Activated CD4-positive, alpha-beta T cell treated with anti-CD3 and anti-CD28 coated beads, Interleukin-2, amount 50 U/mL, for 48 hours (primary cell): ENCODE measurements around the gene NKX6-2.
"Not testable (repeated sequence)": the region's sequence is repeated elsewhere in the genome, so short reads cannot be mapped to it uniquely, and the experiment has no call there.

Experiments
- DNase-seq, 2 experiments: peaks; one replicate each; pipeline ENCODE4 v3.0.0-alpha.2; 2020

The NKX6-2 gene

DNA sequence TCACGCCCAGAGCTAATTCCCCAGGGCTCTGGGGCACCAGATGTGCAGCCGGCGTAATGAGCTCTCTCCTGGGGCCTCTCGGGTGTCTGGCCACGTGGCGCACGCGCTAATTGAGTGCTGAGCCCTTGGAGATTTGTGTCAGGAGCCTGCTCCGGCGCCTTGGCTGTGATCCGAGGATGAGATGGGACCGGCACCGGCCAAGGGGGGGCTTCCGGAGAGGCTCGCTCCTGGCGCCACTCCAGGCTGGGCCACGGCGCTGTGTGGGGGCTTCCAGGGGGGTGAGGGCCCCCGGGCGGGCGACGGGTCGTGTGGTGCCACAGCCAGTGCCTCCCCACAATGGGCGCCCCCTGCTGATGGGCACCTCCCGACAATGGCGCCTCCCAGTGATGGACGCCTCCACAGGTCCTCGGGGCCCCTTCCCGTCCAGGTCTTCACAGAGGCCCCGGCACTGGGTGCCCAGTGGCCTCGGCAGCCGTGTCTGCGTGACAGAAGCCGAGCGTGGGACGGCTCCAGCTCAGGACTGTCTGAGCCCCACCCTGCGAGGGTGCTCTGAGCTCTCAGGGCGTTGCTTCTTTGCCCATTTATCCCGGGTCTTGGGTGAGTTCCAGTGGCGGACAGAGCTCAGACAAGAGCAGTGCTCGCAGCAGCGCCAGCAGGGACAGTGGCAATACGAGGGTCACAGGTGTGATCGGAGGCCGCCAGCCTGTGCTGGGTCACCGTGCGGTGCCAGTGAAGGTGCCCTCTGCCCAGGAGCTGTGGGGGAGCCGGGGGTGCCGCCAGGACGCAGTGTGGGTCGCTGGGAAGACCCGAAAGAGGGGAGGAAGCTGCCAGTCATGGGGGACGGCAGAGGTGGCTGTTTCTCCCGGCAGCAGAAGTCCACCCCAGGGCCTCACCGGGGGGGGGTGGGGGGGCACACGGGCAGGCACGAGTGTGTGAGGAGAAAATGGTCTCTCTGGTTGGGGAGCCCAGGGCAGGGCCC lies 8.2 kb upstream of the NKX6-2 start:
- no peak for DNase-seq

GRCh38 chr10:132793213-132793612 lies 7.3 kb upstream of the NKX6-2 start:
- DNase-seq = no peak

GRCh38 chr10:132792796-132793195 lies 6.8 kb upstream of the NKX6-2 start:
- DNase-seq = no peak

GRCh38 chr10:132792099-132792498 lies 6.2 kb upstream of the NKX6-2 start:
- not testable (repeated sequence) for DNase-seq

- no peak for DNase-seq
Measured at GRCh38 chr10:132790934-132791829, 5.2 kb upstream of the NKX6-2 start.

DNA sequence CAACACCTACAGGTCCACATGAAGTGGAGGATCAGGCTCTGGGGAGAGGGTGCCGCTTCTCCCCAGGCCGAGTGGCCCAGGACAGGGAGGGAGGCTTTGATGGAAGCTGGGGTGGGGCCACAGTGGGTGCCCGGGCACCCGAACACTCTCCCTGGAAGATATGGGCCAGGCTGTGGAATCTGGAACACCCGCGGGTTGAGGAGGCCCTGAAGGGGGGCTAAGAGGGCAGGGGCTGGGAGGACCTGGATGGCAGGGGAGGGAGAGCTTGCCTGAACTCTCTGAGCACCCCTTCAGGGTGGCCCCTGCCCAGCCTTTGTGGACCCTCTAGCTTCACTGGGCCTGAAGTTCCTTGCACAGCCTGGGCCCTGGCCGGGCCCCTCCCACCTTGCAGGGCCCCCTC lies 4.5 kb upstream of the NKX6-2 start:
- DNase-seq = no peak

GRCh38 chr10:132789659-132790148 lies 3.8 kb upstream of the NKX6-2 start:
- no peak for DNase-seq

GRCh38 chr10:132788831-132789219 lies 2.9 kb upstream of the NKX6-2 start:
- DNase-seq = no peak

- DNase-seq = no peak
Measured at GRCh38 chr10:132788180-132788830, 2.4 kb upstream of the NKX6-2 start.

DNA sequence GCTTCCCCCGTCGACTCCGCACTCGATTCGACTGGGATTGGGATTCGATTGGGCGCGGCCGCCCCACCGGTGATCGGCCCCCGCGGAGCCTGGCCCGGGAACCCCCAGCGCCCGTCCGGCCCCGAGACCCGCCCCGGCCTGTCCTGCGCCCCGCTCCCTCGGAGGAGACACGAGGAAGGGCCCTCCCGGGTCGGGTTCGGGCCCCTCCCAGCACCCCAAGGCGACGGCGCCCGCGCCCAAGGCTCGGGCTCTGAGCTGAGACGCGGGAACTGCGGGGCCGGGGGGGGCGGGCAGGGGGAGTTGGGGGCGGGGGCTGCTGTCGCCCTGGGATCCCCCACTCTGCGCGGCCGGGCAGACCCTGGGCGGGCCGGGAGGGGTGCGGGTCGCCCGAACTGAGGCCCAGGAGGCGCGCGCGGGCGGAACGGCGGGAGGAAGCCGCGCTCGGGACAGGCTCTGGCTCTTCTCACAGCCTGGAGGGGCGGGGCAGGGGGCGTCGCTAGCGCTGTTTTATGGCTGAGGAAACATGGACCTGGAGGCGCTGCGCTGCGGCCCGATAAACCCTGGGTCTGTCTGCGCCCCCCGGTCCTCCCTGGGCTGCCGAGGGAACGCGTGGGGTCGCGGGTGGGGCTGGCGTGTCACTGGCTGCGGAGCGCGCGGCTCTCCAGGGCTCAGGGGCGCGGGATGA lies 1.7 kb upstream of the NKX6-2 start:
- peak in 1 of 2 experiments; percentile 30 for DNase-seq

- DNase-seq = no peak
Measured at GRCh38 chr10:132786884-132787494, 1.0 kb upstream of the NKX6-2 start.

DNA sequence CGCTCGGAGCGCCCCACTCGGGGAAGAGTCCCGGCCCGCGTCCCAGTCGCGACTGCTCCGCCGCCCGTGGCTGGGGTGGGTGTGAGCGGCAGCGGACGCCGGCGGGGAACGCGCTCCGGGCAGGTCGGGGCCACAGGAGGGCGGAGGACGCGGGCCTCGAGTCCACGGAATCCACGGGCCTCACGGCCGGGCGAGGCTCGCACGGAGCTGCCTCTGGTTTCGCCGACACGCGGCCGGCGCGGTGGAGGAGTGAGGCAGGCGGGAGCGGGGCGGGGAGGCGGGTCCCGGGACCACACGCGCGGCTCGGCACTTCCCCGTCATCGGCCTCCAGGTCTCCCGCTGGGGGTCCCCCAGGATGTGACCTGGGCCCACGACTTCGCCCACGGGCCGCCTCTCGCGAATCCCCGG lies 533 bp upstream of the NKX6-2 start:
- no peak for DNase-seq

DNA sequence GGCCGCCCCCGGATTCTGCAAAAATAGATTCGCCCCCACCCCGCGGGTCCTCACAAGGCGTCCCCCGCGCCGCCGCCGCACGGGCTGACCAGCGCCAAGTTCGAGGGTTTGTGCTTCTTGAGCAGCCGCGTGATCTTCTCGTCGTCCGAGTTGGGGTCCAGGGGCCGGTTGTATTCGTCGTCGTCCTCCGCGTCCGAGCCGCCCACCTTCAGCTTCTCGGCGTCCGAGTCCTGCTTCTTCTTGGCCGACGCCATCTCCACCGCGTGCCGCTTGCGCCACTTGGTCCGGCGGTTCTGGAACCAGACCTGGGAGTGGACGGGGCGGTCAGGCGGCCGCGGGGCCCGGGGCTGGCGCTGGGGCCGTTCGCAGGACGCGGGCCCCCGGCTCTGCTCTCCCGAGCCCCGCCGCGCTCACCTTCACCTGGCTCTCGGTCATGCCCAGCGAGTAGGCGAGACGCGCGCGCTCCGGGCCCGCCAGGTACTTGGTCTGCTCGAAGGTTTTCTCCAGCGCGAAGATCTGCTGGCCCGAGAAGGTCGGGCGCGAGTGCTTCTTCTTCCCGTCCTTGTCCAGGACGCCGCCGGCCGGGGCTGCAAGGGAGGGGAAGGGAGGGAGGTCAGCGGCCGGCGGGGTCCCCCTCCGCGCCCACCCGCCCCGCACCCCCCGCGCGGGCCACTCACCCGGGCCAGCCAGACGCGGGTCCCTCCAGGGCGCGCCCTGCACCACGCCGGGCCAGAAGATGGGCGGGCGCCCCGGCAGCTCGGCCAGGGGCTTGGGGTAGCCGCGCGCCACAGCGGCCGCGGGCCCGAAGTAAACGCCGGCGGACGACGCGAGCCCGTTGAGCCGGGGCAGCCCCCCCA lies 853 bp downstream of the NKX6-2 start:
- no peak for DNase-seq

GRCh38 chr10:132783940-132784865 lies 1.7 kb downstream of the NKX6-2 start:
- no peak for DNase-seq

DNA sequence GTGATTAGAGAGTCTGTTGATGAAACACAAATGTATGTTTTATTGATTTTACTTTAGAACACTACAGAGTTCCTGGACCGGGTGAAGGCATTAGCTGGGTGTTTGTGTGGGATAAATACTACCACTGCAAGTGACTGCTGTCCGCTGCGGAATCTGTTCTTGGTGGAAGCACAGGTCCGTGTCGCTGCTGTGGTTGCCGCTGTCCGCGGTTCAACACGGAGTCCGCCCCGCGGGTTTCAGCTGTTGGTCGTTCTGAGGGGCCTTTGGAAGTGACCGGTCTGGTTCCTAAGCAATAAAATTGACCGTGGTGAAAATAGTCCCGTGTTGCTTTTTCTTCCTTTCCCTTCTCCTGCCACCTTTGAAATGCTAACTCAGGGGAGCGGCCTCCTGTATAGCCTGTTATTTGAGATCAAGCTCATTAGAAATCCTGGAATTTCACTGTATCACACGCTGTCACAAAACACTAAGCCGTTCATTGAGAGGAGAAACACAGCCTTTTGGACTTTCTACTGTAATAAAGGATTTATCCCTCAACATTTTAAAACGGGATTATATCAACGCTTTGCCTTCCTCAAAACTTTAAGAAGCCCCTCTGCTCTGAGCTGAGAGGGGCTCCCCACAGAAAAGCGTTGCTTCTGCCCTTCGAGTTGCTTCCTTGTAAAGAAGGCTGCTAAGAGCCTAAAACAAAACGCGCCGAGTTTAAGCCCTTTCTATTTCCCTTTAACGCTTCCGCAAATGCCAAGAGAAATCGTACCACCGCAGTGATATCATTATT lies 2.6 kb downstream of the NKX6-2 start:
- no peak for DNase-seq

GRCh38 chr10:132781556-132781955 lies 4.4 kb downstream of the NKX6-2 start:
- no peak for DNase-seq

DNA sequence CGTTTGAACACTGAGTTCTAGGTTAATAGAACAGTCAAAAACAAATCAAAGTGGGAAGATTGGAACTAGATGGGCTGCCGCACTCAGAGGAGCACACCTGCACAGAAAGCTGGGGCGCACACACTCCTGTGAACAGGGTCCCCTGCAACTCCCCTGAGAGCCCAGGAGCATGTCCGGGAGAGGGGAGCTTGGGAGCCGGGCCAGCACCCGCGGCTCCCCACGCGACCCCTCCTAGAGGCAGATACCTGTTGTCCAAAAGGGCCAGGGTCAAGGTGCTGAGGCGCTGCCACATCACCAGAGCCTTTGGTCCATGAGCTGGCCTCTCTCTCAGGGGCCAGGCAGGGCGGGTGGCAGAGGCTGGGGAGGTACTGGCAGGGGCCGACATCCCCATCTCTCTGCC lies 5.6 kb downstream of the NKX6-2 start:
- no peak for DNase-seq

- no peak for DNase-seq
Measured at GRCh38 chr10:132779549-132780294, 6.2 kb downstream of the NKX6-2 start.
